Dermis lymphatic vessel endothelial cell (primary cell): ENCODE results near the gene RASA3. TPM values are rescaled to one million over a fixed set of nuclear protein-coding genes. Genes with fewer than 3 reads are reported as not detected.

Experiments used
- total RNA-seq: library from RNA; depleted of rRNA; stranded (reverse); fragments of >200 nt; gene quantifications from 2 replicates; pipeline ENCODE4 v1.2.1, GENCODE V29; 2014

Gene RASA3
- 26.3 and 37.4 TPM in 2 replicates for total RNA-seq

GRCh38 chr13:114132419-114133121, at the start of gene RASA3:
Gene RASA3 (minus strand): TSS chr13:114132623. CDS start chr13:114132489, 134 bp downstream.

GRCh38 chr13:114179087-114179658, 46.8 kb upstream of the RASA3 start, which contains the start of gene CFAP97D2:
Gene CFAP97D2 (plus strand): TSS chr13:114179257. CDS start chr13:114179331, 74 bp downstream.

GRCh38 chr13:113973218-113974164, 158.9 kb downstream of the RASA3 start, which contains the start of gene C13orf46:
Gene C13orf46 (minus strand): TSS chr13:113974076. CDS start chr13:113973997, 79 bp downstream.

Other genes with a start within 250 kb of the RASA3 start
- under 0.01 TPM in 2 replicates for gene C13orf46, start 158.5 kb downstream of the RASA3 start, total RNA-seq
- not detected in 2 replicates for gene CFAP97D2, start 46.6 kb upstream of the RASA3 start, total RNA-seq
- 40.3 and 41.6 TPM in 2 replicates for gene CDC16, start 102.3 kb upstream of the RASA3 start, total RNA-seq
- 21.7 and 27.3 TPM in 2 replicates for gene UPF3A, start 149.0 kb upstream of the RASA3 start, total RNA-seq
- 5.4 and 6.2 TPM in 2 replicates for gene CHAMP1, start 181.9 kb upstream of the RASA3 start, total RNA-seq